ENCODE data around the gene NDUFA5. TPM values are rescaled to one million over a fixed set of nuclear protein-coding genes. Genes with fewer than 3 reads are reported as not detected.
A peak's percentile ranks its signal among the peaks of the same experiment; 100 is the strongest.

Gene NDUFA5
- total RNA-seq, 1 donor from 2014 or later = 118 TPM

- Mint-ChIP-seq H3K36me3 (peaks cover 14% of the 10 kb centered on the region), H3K9me3 (peaks cover 27% of the 10 kb centered on the region), H3K4me3 (no peak overlapping the region), H3K4me1 (peaks cover 8% of the 10 kb centered on the region), H3K27me3 (ENCODE audit: insufficient read depth, low read depth) (no peaks in the 10 kb centered on the region), H3K27ac (no peak overlapping the region)
- H4K20me1 ChIP-seq (ENCODE audit: low read depth) = peaks cover 8% of the 10 kb centered on the region
- no peak overlapping the region for H2AFZ ChIP-seq (replicated peaks)
- no peaks in the 10 kb centered on the region for H3K36me3 ChIP-seq
- H3K9ac ChIP-seq = no peak overlapping the region
- no peaks in the 10 kb centered on the region for H3K79me2 ChIP-seq (ENCODE audit: low read depth)
- H3K4me1 ChIP-seq = peaks cover 24% of the 10 kb centered on the region
- H3K4me3 ChIP-seq = no peak overlapping the region
- no peak for TF ChIP-seq CTCF (IDR thresholded peaks at IDR 0.05)
- TF ChIP-seq EZH2 (IDR thresholded peaks at IDR 0.05) = no peak
- no peak for TF ChIP-seq EZH2phosphoT487 (IDR thresholded peaks at IDR 0.05)
- no peak for DNase-seq (ENCODE audit: low spot score)
- H3K4me2 ChIP-seq = no peak overlapping the region
- peaks cover 16% of the 10 kb centered on the region for H3F3A ChIP-seq (ENCODE audit: low read depth)
- no peaks in the 10 kb centered on the region for H3K9me3 ChIP-seq (ENCODE audit: low read depth)
- H3K27ac ChIP-seq = no peak overlapping the region
- no peaks in the 10 kb centered on the region for H3K27me3 ChIP-seq
These were observed 52.4 kb downstream of the NDUFA5 start for GRCh38 chr7:123505221-123505620.

GRCh38 chr7:123502201-123502600 lies 55.4 kb downstream of the NDUFA5 start:
- peaks cover 35% of the 10 kb centered on the region for H3K4me1 ChIP-seq
- H3K4me2 ChIP-seq = peak overlapping the region; percentile 71
- H3K4me3 ChIP-seq = peak overlapping the region; percentile 22
- H3K36me3 ChIP-seq = no peaks in the 10 kb centered on the region
- peaks cover 16% of the 10 kb centered on the region for H3F3A ChIP-seq (ENCODE audit: low read depth)
- Mint-ChIP-seq H3K4me3 (no peak overlapping the region), H3K4me1 (peaks cover 8% of the 10 kb centered on the region), H3K27me3 (ENCODE audit: insufficient read depth, low read depth) (no peaks in the 10 kb centered on the region), H3K36me3 (peaks cover 14% of the 10 kb centered on the region), H3K27ac (peak overlapping the region; percentile 69), H3K9me3 (peaks cover 27% of the 10 kb centered on the region)
- H3K27me3 ChIP-seq = no peaks in the 10 kb centered on the region
- no peaks in the 10 kb centered on the region for H3K79me2 ChIP-seq (ENCODE audit: low read depth)
- H3K27ac ChIP-seq = peak overlapping the region; percentile 62
- DNase-seq (ENCODE audit: low spot score) = peak; percentile 77
- peaks cover 8% of the 10 kb centered on the region for H4K20me1 ChIP-seq (ENCODE audit: low read depth)
- no peaks in the 10 kb centered on the region for H3K9me3 ChIP-seq (ENCODE audit: low read depth)
- TF ChIP-seq EZH2phosphoT487 (IDR thresholded peaks at IDR 0.05) (peak; percentile 75), EZH2 (IDR thresholded peaks at IDR 0.05) (no peak), CTCF (IDR thresholded peaks at IDR 0.05) (no peak)
- no peak overlapping the region for H3K9ac ChIP-seq
- H2AFZ ChIP-seq (replicated peaks) = no peak overlapping the region

GRCh38 chr7:123500878-123501489 lies 56.6 kb downstream of the NDUFA5 start:
- Histone ChIP-seq H3K4me2 (peak overlapping the region; percentile 71), H3K36me3 (no peaks in the 10 kb centered on the region), H3K9ac (no peak overlapping the region), H3K4me1 (peaks cover 35% of the 10 kb centered on the region), H3K4me3 (no peak overlapping the region), H3K27ac (no peak overlapping the region), H2AFZ (replicated peaks) (no peak overlapping the region), H4K20me1 (ENCODE audit: low read depth) (peaks cover 8% of the 10 kb centered on the region), H3K9me3 (ENCODE audit: low read depth) (no peaks in the 10 kb centered on the region), H3F3A (ENCODE audit: low read depth) (peaks cover 16% of the 10 kb centered on the region), H3K79me2 (ENCODE audit: low read depth) (no peaks in the 10 kb centered on the region), H3K27me3 (no peaks in the 10 kb centered on the region)
- no peak for DNase-seq (ENCODE audit: low spot score)
- TF ChIP-seq CTCF (IDR thresholded peaks at IDR 0.05) (no peak), EZH2 (IDR thresholded peaks at IDR 0.05) (no peak), EZH2phosphoT487 (IDR thresholded peaks at IDR 0.05) (no peak)
- H3K36me3 Mint-ChIP-seq = peaks cover 12% of the 10 kb centered on the region
- H3K27ac Mint-ChIP-seq = no peak overlapping the region
- H3K4me1 Mint-ChIP-seq = peaks cover 8% of the 10 kb centered on the region
- peaks cover 23% of the 10 kb centered on the region for H3K9me3 Mint-ChIP-seq
- H3K4me3 Mint-ChIP-seq = no peak overlapping the region
- H3K27me3 Mint-ChIP-seq (ENCODE audit: insufficient read depth, low read depth) = no peaks in the 10 kb centered on the region

All from neural progenitor cell (in vitro differentiated cells).